Ishikawa (cell line): ENCODE measurements around the gene CCDC187.

Experiments
- CEBPB ChIP-seq: IDR thresholded peaks from 2 replicates; pipeline ENCODE4 v1.6.1; 2012
- CREB1 ChIP-seq: IDR thresholded peaks from 2 replicates; pipeline ENCODE4 v1.6.1; 2012; ENCODE audit warnings: low read depth
- EGR1 ChIP-seq: IDR thresholded peaks from 2 replicates; pipeline ENCODE4 v1.6.1; 2012
- EP300 ChIP-seq: IDR thresholded peaks from 2 replicates; pipeline ENCODE4 v1.6.1; 2012; ENCODE audit warnings: borderline replicate concordance
- FOXM1 ChIP-seq: IDR thresholded peaks from 2 replicates; pipeline ENCODE4 v1.6.1; 2012; ENCODE audit warnings: low read depth, borderline replicate concordance
- MAX ChIP-seq: IDR thresholded peaks from 2 replicates; pipeline ENCODE4 v1.6.1; 2012
- NFIC ChIP-seq: IDR thresholded peaks from 2 replicates; pipeline ENCODE4 v1.6.1; 2012
- RAD21 ChIP-seq: IDR thresholded peaks from 2 replicates; pipeline ENCODE4 v1.6.1; 2012; ENCODE audit warnings: low read depth
- REST ChIP-seq: IDR thresholded peaks from 2 replicates; pipeline ENCODE4 v1.6.1; 2012; ENCODE audit warnings: low read depth, mild to moderate bottlenecking
- TAF1 ChIP-seq: IDR thresholded peaks from 2 replicates; pipeline ENCODE4 v1.6.1; 2012; ENCODE audit warnings: low read depth, mild to moderate bottlenecking
- TCF12 ChIP-seq: IDR thresholded peaks from 2 replicates; pipeline ENCODE4 v1.6.1; 2012; ENCODE audit warnings: low read depth
- TEAD4 ChIP-seq: IDR thresholded peaks from 2 replicates; pipeline ENCODE4 v1.6.1; 2012
- USF1 ChIP-seq: IDR thresholded peaks from 2 replicates; pipeline ENCODE4 v1.6.1; 2012
- YY1 ChIP-seq: IDR thresholded peaks from 2 replicates; pipeline ENCODE4 v1.6.1; 2012; ENCODE audit warnings: low read depth
- ZBTB7A ChIP-seq: IDR thresholded peaks from 2 replicates; pipeline ENCODE4 v1.6.1; 2012; ENCODE audit warnings: low read depth

Gene CCDC187

GRCh38 chr9:136278221-136278620, 25.7 kb downstream of the CCDC187 start:
- TF ChIP-seq CREB1 = no peak
- no peak for TF ChIP-seq EGR1
- TF ChIP-seq FOXM1 = no peak
- no peak for TF ChIP-seq NFIC
- no peak for TF ChIP-seq MAX
- TF ChIP-seq RAD21 = no peak
- TF ChIP-seq TCF12 = no peak

- TF ChIP-seq CREB1 (no peak), TCF12 (no peak), TAF1 (no peak), FOXM1 (no peak), NFIC (no peak), RAD21 (no peak), EGR1 (no peak), MAX (no peak), CEBPB (no peak), TEAD4 (no peak), EP300 (no peak), USF1 (no peak), ZBTB7A (no peak)
Measured at GRCh38 chr9:136277746-136278145, 26.1 kb downstream of the CCDC187 start.

GRCh38 chr9:136276716-136277115, 27.2 kb downstream of the CCDC187 start:
- TF ChIP-seq CREB1 (no peak), EP300 (no peak), EGR1 (no peak), YY1 (no peak), TCF12 (no peak), NFIC (no peak), USF1 (no peak), ZBTB7A (no peak), TAF1 (no peak), FOXM1 (no peak), CEBPB (no peak), TEAD4 (no peak)

- TF ChIP-seq TCF12 (peak; percentile 35; the same call in 1 of the 2 replicates), YY1 (no peak)
Measured at GRCh38 chr9:136275655-136276429, 28.1 kb downstream of the CCDC187 start.

GRCh38 chr9:136274786-136275654, 28.9 kb downstream of the CCDC187 start:
- TF ChIP-seq TAF1 (no peak), USF1 (no peak), EP300 (no peak), RAD21 (no peak), CREB1 (no peak), REST (no peak), EGR1 (no peak), YY1 (no peak), TCF12 (no peak), CEBPB (no peak)

GRCh38 chr9:136273921-136274785, 29.7 kb downstream of the CCDC187 start:
- TF ChIP-seq CREB1 (no peak), EGR1 (no peak), TEAD4 (no peak), NFIC (no peak), EP300 (no peak), YY1 (no peak), MAX (no peak), USF1 (no peak), CEBPB (no peak), FOXM1 (no peak), TAF1 (no peak), RAD21 (no peak), TCF12 (no peak), REST (no peak), ZBTB7A (no peak)
